Measurements from ENCODE around the gene NT5C2.

The NT5C2 gene

DNA sequence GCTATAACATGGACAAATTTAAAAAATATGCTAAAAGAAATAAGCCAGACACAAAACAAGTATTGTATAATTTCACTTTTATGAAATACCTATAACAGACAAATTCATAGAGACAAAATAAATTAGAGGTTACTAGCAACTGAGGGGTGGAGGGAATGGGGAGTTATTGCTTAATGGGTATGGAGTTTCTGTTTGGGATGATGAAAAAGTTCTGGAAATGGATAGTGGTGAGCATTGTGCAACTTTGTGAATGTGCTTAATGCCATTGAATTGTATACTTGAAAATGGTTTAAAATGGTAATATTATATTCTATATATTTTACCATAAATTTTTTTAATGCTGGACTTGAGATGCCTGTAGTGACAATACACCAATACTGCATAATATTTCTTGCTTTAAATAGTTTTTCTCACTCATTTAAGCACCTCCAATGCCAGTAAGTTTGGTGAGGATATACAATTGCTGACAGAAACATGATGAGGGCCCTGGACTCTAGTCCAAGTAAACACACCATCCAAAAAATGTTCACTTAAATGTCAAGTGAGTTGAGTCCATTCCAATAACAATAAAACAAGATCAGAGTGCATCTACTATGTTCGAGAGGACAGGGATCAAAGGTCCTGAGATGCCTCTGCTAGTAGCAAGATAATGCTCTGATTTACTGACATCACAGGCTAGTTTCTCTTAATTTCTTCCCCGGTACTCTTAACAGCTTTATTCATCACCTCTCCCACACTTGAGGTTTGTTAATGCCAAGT lies 71.9 kb downstream of the NT5C2 start:
- DNase-seq = no peak

DNA sequence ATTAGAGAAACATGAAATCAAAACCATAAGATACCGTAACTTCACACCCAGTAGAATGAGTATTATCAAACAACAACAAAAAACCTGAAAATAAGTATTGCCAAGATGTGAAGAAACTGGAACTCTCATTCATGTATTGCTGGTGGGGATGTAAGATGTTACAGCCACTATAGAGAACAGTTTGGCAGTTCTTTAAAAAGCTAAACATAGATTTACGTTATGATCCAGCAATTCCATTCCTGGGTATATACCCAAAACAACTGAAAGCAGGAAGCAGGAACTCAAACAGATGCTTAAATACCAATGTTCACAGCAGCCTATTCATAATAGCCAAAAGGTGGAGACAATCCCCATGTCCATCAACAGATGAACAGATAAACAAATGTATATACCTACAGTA lies 72.5 kb downstream of the NT5C2 start:
- DNase-seq = no peak

DNA sequence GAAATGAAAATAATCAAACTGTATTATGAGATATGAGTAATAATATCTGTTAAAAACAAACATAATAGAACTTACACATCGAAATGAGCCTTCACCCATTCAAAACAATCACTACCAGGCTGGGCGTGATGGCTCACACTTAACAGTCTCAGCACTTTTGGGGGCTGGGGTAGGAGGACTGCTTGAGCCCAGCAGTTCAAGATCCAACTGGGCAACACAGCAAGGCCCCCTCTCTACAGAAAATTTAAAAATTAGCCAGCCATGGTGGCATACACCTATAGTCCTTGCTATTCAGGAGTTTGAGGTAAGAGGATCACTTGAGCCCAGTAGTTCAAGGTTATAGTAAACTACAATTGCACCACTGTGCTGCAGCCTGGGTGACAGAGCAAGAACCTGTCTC lies 75.8 kb downstream of the NT5C2 start:
- no peak for DNase-seq

DNA sequence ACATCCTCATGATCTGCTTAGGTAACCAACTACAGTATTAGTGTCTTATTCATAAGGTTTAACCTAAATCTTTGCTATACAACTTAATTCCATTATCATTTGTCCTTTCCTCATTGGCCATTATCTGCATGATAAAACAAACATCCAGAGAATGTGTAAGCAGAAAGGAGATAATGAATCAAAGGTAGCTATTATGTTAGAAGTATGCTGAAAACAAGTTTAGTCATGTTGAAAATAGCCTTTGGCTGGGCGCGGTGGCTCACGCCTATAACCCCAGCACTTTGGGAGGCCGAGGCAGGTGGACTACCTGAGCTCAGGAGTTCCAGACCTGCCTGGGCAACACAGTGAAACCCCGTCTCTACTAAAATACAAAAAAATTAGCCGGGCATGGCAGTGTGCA lies 78.2 kb downstream of the NT5C2 start:
- DNase-seq = no peak

DNA sequence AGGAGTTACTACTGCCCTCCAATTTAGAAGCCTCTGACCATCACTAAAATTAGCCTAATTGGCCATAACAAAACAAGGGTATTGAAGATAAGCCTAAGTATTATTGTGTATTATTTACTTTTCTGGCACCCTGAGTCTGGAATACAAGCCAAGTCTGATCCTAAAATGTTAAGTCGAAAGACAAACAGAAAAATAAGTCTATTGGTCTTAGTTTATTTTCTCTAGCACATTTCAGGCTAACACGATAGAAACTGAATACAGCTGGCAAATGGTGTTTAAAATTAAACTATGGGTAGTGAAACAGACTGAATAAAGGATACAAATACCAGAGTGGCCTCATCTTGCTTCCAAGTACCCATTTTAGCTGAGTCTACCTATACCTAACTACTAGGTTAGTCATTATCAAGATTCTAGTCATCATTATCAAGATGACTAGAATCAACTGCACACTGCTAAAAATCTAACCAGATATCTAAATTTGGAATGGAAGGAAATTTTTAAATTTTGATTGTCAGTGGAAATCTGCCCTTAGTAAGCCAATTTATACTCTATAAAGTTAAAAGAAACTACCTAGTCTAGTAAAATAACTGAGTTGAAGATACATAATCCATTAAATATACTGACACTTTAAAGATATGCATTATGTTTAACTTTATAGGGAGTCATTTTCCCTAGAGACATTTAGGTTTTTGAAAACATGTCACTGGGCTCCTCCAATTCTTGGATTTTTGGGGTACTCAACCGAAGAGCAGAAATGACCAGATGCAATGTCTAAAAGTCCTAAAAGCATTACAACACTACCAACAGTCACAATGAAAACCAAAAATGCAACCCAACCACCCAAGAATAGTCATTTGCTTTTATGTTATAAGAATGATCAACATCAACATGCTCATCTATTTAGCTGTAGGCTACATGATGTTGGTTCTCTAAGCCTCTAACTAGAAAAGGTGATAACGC lies 80.9 kb downstream of the NT5C2 start:
- DNase-seq = no peak

DNA sequence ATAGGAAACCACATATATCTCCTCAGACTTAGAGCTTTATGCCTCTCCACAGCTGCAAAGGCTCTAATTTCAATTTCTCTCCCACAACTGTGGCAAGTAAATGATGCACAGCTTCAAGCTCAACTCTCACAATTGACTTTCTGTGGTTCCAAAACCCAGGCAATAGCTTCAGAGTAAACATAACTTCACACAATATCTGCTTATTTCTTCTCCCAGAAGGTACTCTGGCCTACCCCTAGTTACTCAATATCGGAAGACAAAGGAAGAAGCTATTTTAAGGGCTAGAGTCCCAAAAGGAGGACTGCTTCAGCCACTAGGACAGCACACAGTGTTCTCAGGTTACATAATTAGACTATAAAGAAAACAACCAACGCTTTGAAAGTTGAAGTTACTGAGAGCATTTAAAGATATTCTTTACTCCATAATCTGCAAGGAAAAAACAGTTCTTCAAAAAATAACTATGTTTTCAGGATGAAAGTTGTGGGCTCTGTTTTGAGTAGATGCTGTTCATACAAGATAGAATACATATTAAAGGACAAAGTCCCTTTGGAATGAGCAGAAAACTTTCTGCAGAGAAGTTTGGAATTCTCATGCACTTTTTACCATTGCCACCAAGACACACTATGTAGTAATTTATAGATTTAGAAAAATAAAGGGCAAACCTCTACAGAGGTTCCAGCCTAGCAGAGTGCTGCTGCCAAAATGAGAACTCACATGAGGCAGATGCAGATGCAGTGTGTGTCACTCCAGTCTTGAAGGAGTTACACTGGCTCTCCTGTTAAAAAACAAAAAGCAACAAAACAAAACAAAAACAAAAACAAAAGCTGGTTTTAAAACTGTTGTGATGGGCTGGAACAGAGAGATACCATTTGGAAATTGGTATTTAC lies 81.8 kb downstream of the NT5C2 start:
- DNase-seq = no peak

DNA sequence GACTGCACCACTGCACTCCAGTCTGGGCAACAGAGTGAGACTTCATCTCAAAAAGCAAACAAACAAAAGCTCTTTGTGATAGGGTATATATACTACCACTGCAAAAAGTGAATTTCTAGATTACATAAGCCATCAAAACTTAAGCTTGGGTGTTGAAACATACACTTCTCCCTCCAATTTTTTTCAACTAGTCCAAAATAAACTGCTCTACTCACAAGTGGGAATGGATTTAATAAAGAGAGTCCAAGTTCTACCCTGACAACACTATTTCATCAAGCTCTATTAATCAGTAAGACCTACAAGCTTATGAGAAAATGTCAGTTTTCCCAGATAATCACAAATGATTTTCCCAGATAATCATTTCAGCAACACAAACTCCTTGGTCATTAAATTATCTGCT lies 82.7 kb downstream of the NT5C2 start:
- DNase-seq = no peak

DNA sequence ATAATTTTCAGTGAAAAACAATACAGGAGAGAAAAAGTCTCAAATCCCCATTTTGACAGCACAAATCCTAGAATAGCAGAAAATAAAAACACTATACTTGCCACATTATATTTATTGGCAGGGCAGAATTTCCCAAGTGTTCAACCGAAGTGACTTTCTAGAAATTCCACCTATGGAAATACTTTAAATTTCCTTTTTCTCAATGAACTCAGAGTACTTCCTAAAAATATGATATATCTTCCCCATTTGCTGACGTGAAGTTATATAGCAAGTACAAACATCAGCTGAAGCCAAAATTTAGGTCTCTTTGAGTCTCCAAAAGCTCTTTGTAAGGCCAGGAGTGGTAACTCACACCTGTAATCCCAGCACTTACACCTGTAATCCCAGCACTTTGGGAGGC lies 83.3 kb downstream of the NT5C2 start:
- DNase-seq = no peak

DNA sequence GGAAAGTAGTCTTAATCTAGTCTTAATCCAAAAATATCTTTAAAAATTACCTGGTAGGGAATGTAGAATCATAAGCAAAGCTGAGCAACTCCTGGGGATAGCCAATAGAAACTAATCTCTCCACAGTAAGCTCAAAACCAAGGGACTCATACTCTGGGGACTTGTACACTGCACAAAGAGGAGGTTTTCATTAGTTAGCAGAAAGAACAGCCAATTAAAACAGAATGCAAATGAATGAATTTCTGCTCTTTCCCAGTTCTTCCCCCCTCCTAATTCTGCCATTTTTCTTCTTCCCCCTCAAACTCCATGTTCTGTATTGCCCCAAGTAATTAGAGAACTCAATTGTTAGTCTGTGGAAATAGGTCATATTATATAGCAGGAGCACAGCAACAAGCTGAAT lies 86.5 kb downstream of the NT5C2 start:
- no peak for DNase-seq

DNA sequence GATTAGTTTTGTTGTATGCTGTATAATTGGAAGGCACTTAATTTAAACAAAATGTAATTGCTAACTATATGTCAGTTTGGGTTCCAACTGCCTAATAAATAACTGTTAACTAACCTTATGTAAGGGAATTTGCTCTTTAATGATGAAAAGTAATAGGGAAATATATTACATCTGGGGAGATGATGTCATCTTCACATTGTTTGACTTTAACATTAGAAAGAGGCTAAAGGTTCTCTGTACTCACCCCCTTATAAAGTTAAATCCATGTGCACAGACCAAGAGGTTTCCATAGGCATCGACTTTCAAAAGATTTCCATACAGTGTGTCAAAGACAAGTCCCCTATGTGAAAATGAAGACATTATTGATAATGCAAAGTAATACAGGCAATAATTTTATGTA lies 87.6 kb downstream of the NT5C2 start:
- DNase-seq = no peak

DNA sequence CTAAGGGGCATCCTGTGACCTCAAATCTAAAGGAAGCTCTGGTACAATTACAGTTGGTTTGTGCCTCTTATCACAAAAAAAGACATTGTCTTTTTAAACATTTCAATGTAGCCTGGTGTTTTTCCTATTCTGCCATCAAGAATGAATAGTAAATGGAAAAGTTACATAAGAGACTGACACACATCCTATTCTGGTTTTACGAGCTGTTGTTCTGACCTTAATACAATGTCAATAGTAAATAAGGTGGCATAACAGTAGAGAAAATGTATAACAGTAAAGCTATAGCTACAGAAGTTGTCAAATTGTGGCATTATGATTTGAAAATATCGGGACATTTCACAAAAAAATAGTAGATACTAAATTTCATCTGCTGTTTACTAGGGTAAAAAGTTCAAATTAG lies 88.4 kb downstream of the NT5C2 start:
- no peak for DNase-seq

DNA sequence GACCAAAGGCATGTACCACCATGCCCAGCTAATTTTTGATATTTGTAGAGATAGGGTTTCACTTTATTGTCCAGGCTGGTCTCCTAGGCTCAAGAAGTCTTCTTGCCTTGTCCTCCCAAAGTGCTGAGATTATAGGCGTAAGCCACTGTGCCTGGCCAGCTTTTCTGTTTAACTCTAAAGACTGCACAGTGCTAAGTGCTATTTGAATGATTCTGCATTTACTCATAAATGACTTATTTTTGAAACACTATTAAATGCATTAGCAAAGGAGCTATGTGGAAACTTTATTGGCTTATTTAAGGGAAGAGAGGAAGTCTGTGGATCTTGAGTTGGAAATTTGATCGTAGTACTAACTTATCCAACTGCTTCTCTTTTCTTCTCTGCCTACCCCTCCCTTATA lies 89.1 kb downstream of the NT5C2 start:
- no peak for DNase-seq

DNA sequence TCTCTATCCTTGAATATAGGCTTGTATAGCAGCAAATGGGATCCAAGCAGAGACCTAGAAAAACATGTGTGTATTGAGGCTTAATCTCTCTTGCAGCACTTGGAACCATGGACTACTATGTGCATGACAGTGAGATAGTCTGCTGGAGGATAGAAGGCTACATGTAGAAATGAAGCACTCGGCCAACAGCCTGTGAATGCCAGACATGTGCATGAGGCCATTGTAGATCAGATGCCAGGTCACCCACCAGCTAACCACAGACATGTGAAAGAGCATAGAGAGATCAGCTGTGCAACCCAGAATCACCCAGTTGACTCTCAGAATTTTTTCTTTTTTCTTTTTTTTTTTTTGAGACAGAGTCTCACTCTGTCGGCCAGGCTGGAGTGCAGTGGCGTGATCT lies 90.9 kb downstream of the NT5C2 start:
- DNase-seq = no peak

DNA sequence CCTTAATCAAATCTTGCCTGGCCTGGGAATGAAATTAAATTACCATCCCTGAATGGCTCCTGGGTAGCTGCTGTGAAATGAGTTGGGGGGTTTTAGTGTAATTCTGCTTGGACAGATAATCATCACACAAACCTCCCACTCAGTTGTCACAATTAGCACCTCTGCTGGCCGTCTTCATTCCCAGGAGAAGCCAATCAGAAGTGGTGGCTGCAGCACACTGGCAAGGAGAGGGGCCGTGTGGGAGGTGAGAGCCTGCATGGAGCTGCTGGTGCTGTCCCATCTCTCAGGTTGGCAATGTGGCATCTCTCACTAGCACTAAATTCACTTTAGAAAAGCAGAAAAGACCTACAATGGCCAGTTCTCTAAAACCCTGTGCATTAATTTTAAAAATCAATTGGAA lies 92.5 kb downstream of the NT5C2 start:
- no peak for DNase-seq

DNA sequence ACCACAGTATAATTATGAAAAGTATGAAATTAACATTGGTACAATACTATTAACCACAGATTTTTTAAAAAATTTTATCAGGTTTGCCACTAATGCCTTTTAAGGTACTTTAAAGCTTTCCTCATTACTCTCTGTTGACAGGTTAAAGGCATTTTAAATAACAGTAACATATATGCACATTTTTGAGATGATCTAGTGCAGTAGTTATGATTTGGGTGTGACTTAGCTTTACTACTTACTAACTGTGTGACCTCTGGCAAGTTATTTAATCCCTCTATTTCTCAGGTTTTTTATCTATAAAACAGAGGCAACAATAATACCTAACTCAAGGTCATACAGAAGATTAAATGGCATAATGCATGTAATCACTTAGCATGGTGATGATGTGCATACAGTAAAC lies 94.8 kb downstream of the NT5C2 start:
- no peak for DNase-seq

DNA sequence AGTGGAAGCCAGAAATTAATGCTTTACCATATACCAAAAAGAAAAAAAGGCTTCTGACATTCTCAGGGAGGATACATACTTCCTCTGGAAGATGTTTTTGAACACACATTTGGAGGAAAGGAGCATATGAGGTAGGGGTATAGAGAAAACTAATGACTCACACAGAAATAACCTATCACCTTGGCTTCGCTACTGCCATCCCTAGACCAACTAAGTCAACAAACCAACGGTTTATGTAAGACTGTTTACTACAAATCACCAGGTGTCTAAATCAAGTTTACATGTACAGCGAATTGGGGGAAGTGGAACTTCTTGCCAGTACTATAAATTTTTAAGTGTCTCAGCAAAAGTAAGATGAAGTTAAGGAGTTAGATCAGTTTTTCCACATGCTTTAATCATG lies 96.9 kb downstream of the NT5C2 start:
- no peak for DNase-seq

DNA sequence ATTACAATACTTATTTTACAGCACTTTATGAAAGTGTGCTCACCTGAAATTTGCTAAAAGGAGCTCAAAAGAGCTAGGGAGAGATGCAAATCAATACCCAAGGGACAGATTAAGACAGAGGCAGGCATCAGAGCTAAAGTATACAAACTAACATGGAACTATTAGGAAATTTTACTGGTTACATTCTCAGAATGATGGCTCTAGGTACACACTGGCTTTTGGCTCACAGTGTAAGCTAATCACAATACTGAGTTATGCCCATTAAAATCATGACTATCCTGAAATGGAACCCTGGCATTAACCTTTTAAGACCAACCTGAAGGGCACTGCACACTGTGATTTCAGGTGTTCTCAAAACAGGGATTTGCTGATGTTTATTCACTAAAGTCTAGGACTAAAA lies 98.1 kb downstream of the NT5C2 start:
- no peak for DNase-seq

DNA sequence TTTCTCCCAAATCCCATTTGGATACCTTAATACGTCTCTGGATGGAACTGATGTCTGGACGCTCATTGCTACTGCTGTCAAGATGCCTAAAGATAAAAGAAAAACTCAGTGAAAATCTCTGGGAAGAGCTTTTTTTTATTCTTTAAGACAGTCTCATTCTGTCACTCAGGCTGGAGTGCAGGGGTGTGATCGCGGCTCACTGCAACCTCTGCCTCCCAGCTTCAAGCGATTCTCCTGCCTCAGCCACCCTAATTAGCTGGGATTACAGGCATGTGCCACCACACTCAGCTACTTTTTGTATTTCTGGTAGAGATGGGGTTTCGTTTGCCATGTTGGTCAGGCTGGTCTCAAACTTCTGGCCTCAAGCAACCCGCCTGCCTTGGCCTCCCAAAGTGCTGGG lies 102.2 kb downstream of the NT5C2 start:
- DNase-seq = no peak

DNA sequence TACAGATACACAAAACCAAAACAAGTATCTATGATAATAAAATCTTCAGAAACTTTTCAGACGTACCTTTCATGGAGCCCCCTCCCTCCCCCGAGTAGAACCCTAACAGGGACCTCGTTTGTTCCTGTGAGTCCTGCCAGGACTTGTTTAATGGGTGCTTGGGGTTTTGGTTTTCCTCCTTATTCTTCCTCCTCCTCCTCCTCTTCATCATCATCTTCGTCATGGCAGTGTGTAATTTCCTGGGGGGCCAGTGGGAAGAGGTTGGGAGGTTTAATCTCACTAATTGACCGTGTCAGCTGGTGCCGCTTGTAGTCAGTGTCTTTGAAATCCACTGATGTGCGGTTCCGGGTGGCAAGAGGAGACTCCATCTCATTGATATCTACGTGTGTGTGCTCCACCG lies 103.6 kb downstream of the NT5C2 start:
- DNase-seq = no peak

DNA sequence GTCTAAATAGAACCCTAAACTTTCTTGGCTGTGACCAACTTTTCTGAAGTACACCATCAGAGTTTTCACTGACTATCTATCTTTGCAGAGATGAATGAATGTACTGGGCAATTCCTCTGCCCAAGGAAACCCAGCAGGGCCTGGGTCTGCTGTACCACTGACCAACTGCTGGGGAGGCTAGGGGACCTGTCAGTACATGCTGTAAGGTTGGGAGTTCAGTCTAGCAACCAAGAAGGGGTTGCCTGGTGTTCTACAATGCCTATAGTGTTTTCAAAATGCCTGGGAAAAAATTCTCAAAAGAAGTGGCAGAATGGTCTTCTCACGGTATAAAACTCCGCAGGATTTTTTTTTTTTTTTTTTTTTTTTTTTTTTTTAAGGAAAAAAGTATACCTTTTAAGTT lies 106.3 kb downstream of the NT5C2 start:
- no peak for DNase-seq

DNA sequence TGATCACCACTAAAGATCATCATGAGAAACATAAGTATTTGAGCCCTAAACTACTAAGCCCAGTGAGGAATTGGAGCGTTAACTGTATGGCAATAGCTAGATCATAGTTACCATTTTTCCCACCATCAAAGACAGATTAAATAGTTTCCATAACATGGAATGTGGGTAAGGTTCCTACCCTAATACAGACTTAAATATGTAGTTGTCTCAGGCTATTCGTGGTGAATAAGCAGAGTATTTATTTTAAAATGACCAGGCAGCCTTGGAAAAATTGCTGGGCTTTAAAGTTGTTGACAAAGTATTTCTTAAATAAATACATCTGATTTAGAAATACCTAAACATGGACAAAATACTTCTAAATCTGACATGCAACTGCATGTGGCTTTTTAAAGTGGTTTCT lies 106.8 kb downstream of the NT5C2 start:
- no peak for DNase-seq

DNA sequence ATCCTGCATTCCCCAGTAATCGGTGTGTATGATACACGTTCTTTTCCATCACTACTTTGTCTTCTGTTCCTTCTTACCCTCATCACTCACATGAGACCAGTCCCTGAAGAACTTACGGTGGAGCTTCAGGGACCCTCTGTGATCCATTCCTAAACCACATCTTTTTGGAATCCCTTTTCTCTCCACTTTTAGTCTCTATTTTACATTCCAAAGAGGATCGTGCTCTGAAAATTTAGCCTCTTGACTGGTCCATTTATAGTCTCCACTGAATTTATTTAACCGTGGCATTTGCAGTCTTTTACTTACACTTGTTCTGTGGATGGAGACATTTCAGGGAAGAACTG lies 109.1 kb downstream of the NT5C2 start:
- DNase-seq = no peak

DNA sequence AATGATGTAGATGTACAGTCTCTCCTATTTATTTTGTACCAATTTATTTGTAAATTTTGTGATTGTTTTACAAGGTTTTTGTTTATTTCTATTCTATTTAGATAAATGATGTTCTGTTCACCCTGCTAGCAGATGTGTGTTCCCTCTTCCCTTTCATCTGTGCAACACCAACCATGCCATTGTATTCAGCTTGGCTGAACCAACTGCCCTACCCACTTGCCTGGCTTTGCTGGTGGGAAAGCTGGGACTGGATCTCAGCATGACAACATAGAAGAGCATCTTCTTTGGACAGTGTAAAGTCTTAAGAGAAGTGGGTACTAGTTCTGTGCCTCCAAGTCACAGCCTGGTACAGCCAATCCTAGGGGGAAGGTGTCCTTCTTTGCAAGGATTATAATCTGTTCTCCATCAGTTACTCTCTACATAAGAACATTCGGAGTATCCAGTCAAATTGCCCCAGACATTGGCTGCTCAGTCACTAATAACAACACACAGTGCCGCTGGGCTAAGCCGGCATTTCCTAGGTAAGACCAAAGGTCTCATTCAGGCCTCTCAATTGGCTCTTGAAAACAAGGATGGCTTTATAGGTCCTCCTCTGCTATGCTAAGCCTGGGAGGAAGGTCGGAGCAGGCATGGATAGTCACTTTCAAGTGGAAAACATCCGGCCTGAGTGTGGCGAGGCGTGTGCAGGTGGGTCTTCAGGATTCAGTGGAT lies 109.7 kb downstream of the NT5C2 start:
- DNase-seq = no peak
